Measurements from ENCODE around the gene C4B.
"Not testable (repeated sequence)": the region's sequence is repeated elsewhere in the genome, so short reads cannot be mapped to it uniquely, and the experiment has no call there.

Gene C4B

GRCh38 chr6:32047084-32047478 is 32.5 kb downstream of the C4B start:
- peak; percentile 36 for DNase-seq (ENCODE audit: low spot score)
- Histone ChIP-seq H2AFZ (ENCODE audit: low read length) (peak overlapping the region; percentile 75), H2BK120ac (ENCODE audit: low read depth, low read length) (no peak overlapping the region), H3K4me1 (ENCODE audit: control insufficient read depth in 2 of 2, insufficient read depth in 1 of 2, low read depth in 1 of 2, low read length in 2 of 2) (peaks cover 14 to 21% of the 10 kb centered on the region in 2 donors), H3K79me1 (ENCODE audit: low read depth, low read length) (no peaks in the 10 kb centered on the region), H3K18ac (ENCODE audit: low read length) (peak overlapping the region; percentile 83), H3K23ac (ENCODE audit: low read depth, low read length, poor library complexity) (no peak overlapping the region), H3K4me2 (ENCODE audit: insufficient read depth, low read length, poor library complexity, severe bottlenecking) (no peak overlapping the region), H3K9ac (ENCODE audit: low read depth, low read length, poor library complexity) (no peak overlapping the region), H4K8ac (ENCODE audit: low read depth, low read length) (no peak overlapping the region), H2BK15ac (ENCODE audit: low read length) (no peak overlapping the region), H2AK5ac (ENCODE audit: low read depth, low read length) (no peak overlapping the region), H3K4ac (ENCODE audit: low read length) (no peak overlapping the region), H2BK12ac (ENCODE audit: low read length) (no peak overlapping the region), H3K4me3 (ENCODE audit: low read length in 2 of 2) (no peak overlapping the region), H4K91ac (ENCODE audit: low read depth, low read length, poor library complexity) (no peak overlapping the region), H3K27me3 (ENCODE audit: control insufficient read depth in 3 of 3, insufficient read depth in 3 of 3, low read depth in 1 of 3, low read length in 3 of 3) (peaks cover 0 to 12% (median 0%) of the 10 kb centered on the region in 3 experiments), H2BK5ac (ENCODE audit: low read length) (no peak overlapping the region), H3K36me3 (replicated peaks in 1 of 2; ENCODE audit: control insufficient read depth in 2 of 2, insufficient read depth in 2 of 2, low read length in 2 of 2) (no peaks in the 10 kb centered on the region), H3K27ac (replicated peaks; ENCODE audit: low read length) (peak overlapping the region; percentile 7), H3K9me3 (replicated peaks in 1 of 2; ENCODE audit: control insufficient read depth in 2 of 2, insufficient read depth in 1 of 2, low read depth in 1 of 2, low read length in 2 of 2) (no peaks in the 10 kb centered on the region), H3K14ac (ENCODE audit: low read length) (peak overlapping the region; percentile 89)
- no CpG with 5 or more reads among the region's 11 CpGs for WGBS, 2 donors (ENCODE audit: extremely low coverage in 2 of 2, insufficient read length in 2 of 2, insufficient replicate concordance in 1 of 2)

- H3K4me2 ChIP-seq (ENCODE audit: insufficient read depth, low read length, poor library complexity, severe bottlenecking), result no peak overlapping the region
- no peak for DNase-seq (ENCODE audit: low spot score)
- no peaks in the 10 kb centered on the region for H3K36me3 ChIP-seq (replicated peaks in 1 of 2; ENCODE audit: control insufficient read depth in 2 of 2, insufficient read depth in 2 of 2, low read length in 2 of 2)
- no peak overlapping the region for H3K23ac ChIP-seq (ENCODE audit: low read depth, low read length, poor library complexity)
- no peak overlapping the region for H4K8ac ChIP-seq (ENCODE audit: low read depth, low read length)
- H3K79me1 ChIP-seq (ENCODE audit: low read depth, low read length), result no peaks in the 10 kb centered on the region
- H2AK5ac ChIP-seq (ENCODE audit: low read depth, low read length), result peak overlapping the region; percentile 1
- H2BK120ac ChIP-seq (ENCODE audit: low read depth, low read length), result no peak overlapping the region
- no peak overlapping the region for H3K9ac ChIP-seq (ENCODE audit: low read depth, low read length, poor library complexity)
- no peak overlapping the region for H3K14ac ChIP-seq (ENCODE audit: low read length)
- peaks cover 14 to 21% of the 10 kb centered on the region in 2 donors for H3K4me1 ChIP-seq (ENCODE audit: control insufficient read depth in 2 of 2, insufficient read depth in 1 of 2, low read depth in 1 of 2, low read length in 2 of 2)
- H3K9me3 ChIP-seq (replicated peaks in 1 of 2; ENCODE audit: control insufficient read depth in 2 of 2, insufficient read depth in 1 of 2, low read depth in 1 of 2, low read length in 2 of 2), result no peaks in the 10 kb centered on the region
- no CpG with 5 or more reads among the region's 6 CpGs for WGBS, 2 donors (ENCODE audit: extremely low coverage in 2 of 2, insufficient read length in 2 of 2, insufficient replicate concordance in 1 of 2)
- H4K91ac ChIP-seq (ENCODE audit: low read depth, low read length, poor library complexity), result no peak overlapping the region
- no peak overlapping the region for H2BK5ac ChIP-seq (ENCODE audit: low read length)
- no peak overlapping the region for H2BK15ac ChIP-seq (ENCODE audit: low read length)
- H3K4ac ChIP-seq (ENCODE audit: low read length), result no peak overlapping the region
- peak overlapping the region; percentile 75 for H2AFZ ChIP-seq (ENCODE audit: low read length)
- peak overlapping the region; percentile 7 for H3K27ac ChIP-seq (replicated peaks; ENCODE audit: low read length)
- H3K27me3 ChIP-seq (ENCODE audit: control insufficient read depth in 3 of 3, insufficient read depth in 3 of 3, low read depth in 1 of 3, low read length in 3 of 3), result peaks cover 0 to 14% (median 0%) of the 10 kb centered on the region in 3 experiments
- no peak overlapping the region for H2BK12ac ChIP-seq (ENCODE audit: low read length)
- peak overlapping the region in 1 of 2 donors; percentile 15 for H3K4me3 ChIP-seq (ENCODE audit: low read length in 2 of 2)
- no peak overlapping the region for H3K18ac ChIP-seq (ENCODE audit: low read length)
Observed at GRCh38 chr6:32047539-32047854, 32.9 kb downstream of the C4B start.

- H3K4me3 ChIP-seq (ENCODE audit: low read length in 2 of 2), result no peak overlapping the region
- no peak overlapping the region for H2BK15ac ChIP-seq (ENCODE audit: low read length)
- H3K4me2 ChIP-seq (ENCODE audit: insufficient read depth, low read length, poor library complexity, severe bottlenecking), result no peak overlapping the region
- no CpG with 5 or more reads among the region's 42 CpGs for WGBS, 2 donors (ENCODE audit: extremely low coverage in 2 of 2, insufficient read length in 2 of 2, insufficient replicate concordance in 1 of 2)
- H3K79me1 ChIP-seq (ENCODE audit: low read depth, low read length), result no peaks in the 10 kb centered on the region
- H3K4ac ChIP-seq (ENCODE audit: low read length), result no peak overlapping the region
- H3K27ac ChIP-seq (replicated peaks; ENCODE audit: low read length), result no peak overlapping the region
- H2BK12ac ChIP-seq (ENCODE audit: low read length), result no peak overlapping the region
- peak overlapping the region; percentile 88 for H2AFZ ChIP-seq (ENCODE audit: low read length)
- H3K9me3 ChIP-seq (replicated peaks in 1 of 2; ENCODE audit: control insufficient read depth in 2 of 2, insufficient read depth in 1 of 2, low read depth in 1 of 2, low read length in 2 of 2), result no peaks in the 10 kb centered on the region
- peaks cover 0 to 14% (median 0%) of the 10 kb centered on the region in 3 experiments for H3K27me3 ChIP-seq (ENCODE audit: control insufficient read depth in 3 of 3, insufficient read depth in 3 of 3, low read depth in 1 of 3, low read length in 3 of 3)
- H4K91ac ChIP-seq (ENCODE audit: low read depth, low read length, poor library complexity), result no peak overlapping the region
- H4K8ac ChIP-seq (ENCODE audit: low read depth, low read length), result no peak overlapping the region
- H3K4me1 ChIP-seq (ENCODE audit: control insufficient read depth in 2 of 2, insufficient read depth in 1 of 2, low read depth in 1 of 2, low read length in 2 of 2), result peaks cover 14 to 21% of the 10 kb centered on the region in 2 donors
- peak; percentile 53 for DNase-seq (ENCODE audit: low spot score)
- peak overlapping the region; percentile 8 for H3K23ac ChIP-seq (ENCODE audit: low read depth, low read length, poor library complexity)
- no peak overlapping the region for H3K9ac ChIP-seq (ENCODE audit: low read depth, low read length, poor library complexity)
- no peak overlapping the region for H3K14ac ChIP-seq (ENCODE audit: low read length)
- no peak overlapping the region for H2BK5ac ChIP-seq (ENCODE audit: low read length)
- peak overlapping the region; percentile 57 for H2AK5ac ChIP-seq (ENCODE audit: low read depth, low read length)
- H3K36me3 ChIP-seq (replicated peaks in 1 of 2; ENCODE audit: control insufficient read depth in 2 of 2, insufficient read depth in 2 of 2, low read length in 2 of 2), result no peaks in the 10 kb centered on the region
- H3K18ac ChIP-seq (ENCODE audit: low read length), result peak overlapping the region; percentile 76
- H2BK120ac ChIP-seq (ENCODE audit: low read depth, low read length), result no peak overlapping the region
Observed at GRCh38 chr6:32047855-32048766, 33.5 kb downstream of the C4B start.

GRCh38 chr6:32049149-32049548 is 34.6 kb downstream of the C4B start:
- H3K36me3 ChIP-seq (replicated peaks in 1 of 2; ENCODE audit: control insufficient read depth in 2 of 2, insufficient read depth in 2 of 2, low read length in 2 of 2); H3K4ac ChIP-seq (ENCODE audit: low read length); H2BK15ac ChIP-seq (ENCODE audit: low read length): not testable (repeated sequence)

More at GRCh38 chr6:32049149-32049548, 34.6 kb downstream of the C4B start:
- H4K8ac ChIP-seq (ENCODE audit: low read depth, low read length); H4K91ac ChIP-seq (ENCODE audit: low read depth, low read length, poor library complexity); H3K27ac ChIP-seq (replicated peaks; ENCODE audit: low read length); H3K9me3 ChIP-seq (replicated peaks in 1 of 2; ENCODE audit: control insufficient read depth in 2 of 2, insufficient read depth in 1 of 2, low read depth in 1 of 2, low read length in 2 of 2); H2BK12ac ChIP-seq (ENCODE audit: low read length); H2BK120ac ChIP-seq (ENCODE audit: low read depth, low read length); H3K23ac ChIP-seq (ENCODE audit: low read depth, low read length, poor library complexity); DNase-seq (ENCODE audit: low spot score); H3K4me3 ChIP-seq (ENCODE audit: low read length in 2 of 2); H2AFZ ChIP-seq (ENCODE audit: low read length); H3K4me2 ChIP-seq (ENCODE audit: insufficient read depth, low read length, poor library complexity, severe bottlenecking); H2AK5ac ChIP-seq (ENCODE audit: low read depth, low read length); H3K79me1 ChIP-seq (ENCODE audit: low read depth, low read length); H2BK5ac ChIP-seq (ENCODE audit: low read length); H3K9ac ChIP-seq (ENCODE audit: low read depth, low read length, poor library complexity); H3K18ac ChIP-seq (ENCODE audit: low read length); H3K14ac ChIP-seq (ENCODE audit: low read length): not testable (repeated sequence)
- no CpG with 5 or more reads among the region's 21 CpGs for WGBS, 2 donors (ENCODE audit: extremely low coverage in 2 of 2, insufficient read length in 2 of 2, insufficient replicate concordance in 1 of 2)
- Histone ChIP-seq H3K4me1 (ENCODE audit: control insufficient read depth in 2 of 2, insufficient read depth in 1 of 2, low read depth in 1 of 2, low read length in 2 of 2) (peaks cover 14 to 21% of the 10 kb centered on the region in 2 donors), H3K27me3 (ENCODE audit: control insufficient read depth in 3 of 3, insufficient read depth in 3 of 3, low read depth in 1 of 3, low read length in 3 of 3) (peaks cover 0 to 14% (median 0%) of the 10 kb centered on the region in 3 experiments)
